ENCODE data around the gene ISYNA1. TPM values are rescaled to one million over a fixed set of nuclear protein-coding genes. Genes with fewer than 3 reads are reported as not detected.

ISYNA1 gene
- total RNA-seq, 1 donor from 2014 or later = 178 TPM

- Mint-ChIP-seq H3K4me1 (ENCODE audit: unreplicated experiment) (peaks cover 22% of the 10 kb centered on the region), H3K27me3 (ENCODE audit: unreplicated experiment) (no peaks in the 10 kb centered on the region), H3K36me3 (ENCODE audit: unreplicated experiment) (no peaks in the 10 kb centered on the region), H3K9me3 (ENCODE audit: unreplicated experiment) (no peaks in the 10 kb centered on the region), H3K27ac (ENCODE audit: unreplicated experiment) (peak overlapping the region; percentile 77), H3K4me3 (ENCODE audit: unreplicated experiment) (no peak overlapping the region)
- TF ChIP-seq CTCF (IDR thresholded peaks at IDR 0.05) = no peak
- no peak for DNase-seq (ENCODE audit: extremely low spot score, unreplicated experiment)
Observed at GRCh38 chr19:18428173-18428786, 9.7 kb downstream of the ISYNA1 start.

GRCh38 chr19:18427743-18428113, 10.2 kb downstream of the ISYNA1 start:
- TF ChIP-seq CTCF (IDR thresholded peaks at IDR 0.05) = no peak
- H3K27ac Mint-ChIP-seq (ENCODE audit: unreplicated experiment) = peak overlapping the region; percentile 18
- peaks cover 3% of the 10 kb centered on the region for H3K36me3 Mint-ChIP-seq (ENCODE audit: unreplicated experiment)
- H3K4me3 Mint-ChIP-seq (ENCODE audit: unreplicated experiment) = no peak overlapping the region
- H3K4me1 Mint-ChIP-seq (ENCODE audit: unreplicated experiment) = peaks cover 24% of the 10 kb centered on the region
- no peaks in the 10 kb centered on the region for H3K9me3 Mint-ChIP-seq (ENCODE audit: unreplicated experiment)
- DNase-seq (ENCODE audit: extremely low spot score, unreplicated experiment) = no peak
- no peaks in the 10 kb centered on the region for H3K27me3 Mint-ChIP-seq (ENCODE audit: unreplicated experiment)

- Mint-ChIP-seq H3K27ac (ENCODE audit: unreplicated experiment) (peak overlapping the region; percentile 44), H3K4me1 (ENCODE audit: unreplicated experiment) (peaks cover 24% of the 10 kb centered on the region), H3K27me3 (ENCODE audit: unreplicated experiment) (no peaks in the 10 kb centered on the region), H3K4me3 (ENCODE audit: unreplicated experiment) (no peak overlapping the region), H3K36me3 (ENCODE audit: unreplicated experiment) (peaks cover 3% of the 10 kb centered on the region), H3K9me3 (ENCODE audit: unreplicated experiment) (no peaks in the 10 kb centered on the region)
- no peak for DNase-seq (ENCODE audit: extremely low spot score, unreplicated experiment)
- TF ChIP-seq CTCF (IDR thresholded peaks at IDR 0.05) = no peak
Observed at GRCh38 chr19:18427080-18427742, 10.7 kb downstream of the ISYNA1 start.

- H3K27me3 Mint-ChIP-seq (ENCODE audit: unreplicated experiment) = no peaks in the 10 kb centered on the region
- peaks cover 3% of the 10 kb centered on the region for H3K36me3 Mint-ChIP-seq (ENCODE audit: unreplicated experiment)
- H3K27ac Mint-ChIP-seq (ENCODE audit: unreplicated experiment) = no peak overlapping the region
- H3K9me3 Mint-ChIP-seq (ENCODE audit: unreplicated experiment) = no peaks in the 10 kb centered on the region
- H3K4me1 Mint-ChIP-seq (ENCODE audit: unreplicated experiment) = peaks cover 32% of the 10 kb centered on the region
- TF ChIP-seq CTCF (IDR thresholded peaks at IDR 0.05) = no peak
- no peak overlapping the region for H3K4me3 Mint-ChIP-seq (ENCODE audit: unreplicated experiment)
- no peak for DNase-seq (ENCODE audit: extremely low spot score, unreplicated experiment)
Observed at GRCh38 chr19:18426416-18426767, 11.5 kb downstream of the ISYNA1 start.

- Mint-ChIP-seq H3K36me3 (ENCODE audit: unreplicated experiment) (peaks cover 3% of the 10 kb centered on the region), H3K4me3 (ENCODE audit: unreplicated experiment) (no peak overlapping the region), H3K27ac (ENCODE audit: unreplicated experiment) (peak overlapping the region; percentile 56), H3K4me1 (ENCODE audit: unreplicated experiment) (peaks cover 39% of the 10 kb centered on the region), H3K27me3 (ENCODE audit: unreplicated experiment) (no peaks in the 10 kb centered on the region), H3K9me3 (ENCODE audit: unreplicated experiment) (no peaks in the 10 kb centered on the region)
- no peak for TF ChIP-seq CTCF (IDR thresholded peaks at IDR 0.05)
- no peak for DNase-seq (ENCODE audit: extremely low spot score, unreplicated experiment)
Observed at GRCh38 chr19:18425515-18426415, 12.2 kb downstream of the ISYNA1 start.

All from osteocyte (in vitro differentiated cells).